NCI-H69 (cell line): ENCODE measurements around the gene LYPD1.

Source experiments
- DNase-seq: peaks from one replicate; lab custom pipeline; 2025; lab: John Stamatoyannopoulos, UW

The LYPD1 gene

GRCh38 chr2:132595186-132595585 is 74.8 kb downstream of the LYPD1 start:
- DNase-seq = no peak
